IPS-18c (cell line): ENCODE data around the gene FBLN1.
"Not testable (repeated sequence)": the region's sequence is repeated elsewhere in the genome, so short reads cannot be mapped to it uniquely, and the experiment has no call there.

Source experiments
- H3K4me3 ChIP-seq: 2 replicates; pipeline ENCODE4 v1.7.0; 2013; ENCODE audit warnings: low read depth, mild to moderate bottlenecking, low read length, moderate library complexity; ENCODE audit not compliant: insufficient read depth
- H3K9me3 ChIP-seq: one replicate; pipeline ENCODE4 v1.6.1; 2013; ENCODE audit warnings: mild to moderate bottlenecking, low read length, moderate library complexity; ENCODE audit not compliant: control insufficient read depth, insufficient read depth

The FBLN1 gene, protein sequence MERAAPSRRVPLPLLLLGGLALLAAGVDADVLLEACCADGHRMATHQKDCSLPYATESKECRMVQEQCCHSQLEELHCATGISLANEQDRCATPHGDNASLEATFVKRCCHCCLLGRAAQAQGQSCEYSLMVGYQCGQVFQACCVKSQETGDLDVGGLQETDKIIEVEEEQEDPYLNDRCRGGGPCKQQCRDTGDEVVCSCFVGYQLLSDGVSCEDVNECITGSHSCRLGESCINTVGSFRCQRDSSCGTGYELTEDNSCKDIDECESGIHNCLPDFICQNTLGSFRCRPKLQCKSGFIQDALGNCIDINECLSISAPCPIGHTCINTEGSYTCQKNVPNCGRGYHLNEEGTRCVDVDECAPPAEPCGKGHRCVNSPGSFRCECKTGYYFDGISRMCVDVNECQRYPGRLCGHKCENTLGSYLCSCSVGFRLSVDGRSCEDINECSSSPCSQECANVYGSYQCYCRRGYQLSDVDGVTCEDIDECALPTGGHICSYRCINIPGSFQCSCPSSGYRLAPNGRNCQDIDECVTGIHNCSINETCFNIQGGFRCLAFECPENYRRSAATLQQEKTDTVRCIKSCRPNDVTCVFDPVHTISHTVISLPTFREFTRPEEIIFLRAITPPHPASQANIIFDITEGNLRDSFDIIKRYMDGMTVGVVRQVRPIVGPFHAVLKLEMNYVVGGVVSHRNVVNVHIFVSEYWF

DNA sequence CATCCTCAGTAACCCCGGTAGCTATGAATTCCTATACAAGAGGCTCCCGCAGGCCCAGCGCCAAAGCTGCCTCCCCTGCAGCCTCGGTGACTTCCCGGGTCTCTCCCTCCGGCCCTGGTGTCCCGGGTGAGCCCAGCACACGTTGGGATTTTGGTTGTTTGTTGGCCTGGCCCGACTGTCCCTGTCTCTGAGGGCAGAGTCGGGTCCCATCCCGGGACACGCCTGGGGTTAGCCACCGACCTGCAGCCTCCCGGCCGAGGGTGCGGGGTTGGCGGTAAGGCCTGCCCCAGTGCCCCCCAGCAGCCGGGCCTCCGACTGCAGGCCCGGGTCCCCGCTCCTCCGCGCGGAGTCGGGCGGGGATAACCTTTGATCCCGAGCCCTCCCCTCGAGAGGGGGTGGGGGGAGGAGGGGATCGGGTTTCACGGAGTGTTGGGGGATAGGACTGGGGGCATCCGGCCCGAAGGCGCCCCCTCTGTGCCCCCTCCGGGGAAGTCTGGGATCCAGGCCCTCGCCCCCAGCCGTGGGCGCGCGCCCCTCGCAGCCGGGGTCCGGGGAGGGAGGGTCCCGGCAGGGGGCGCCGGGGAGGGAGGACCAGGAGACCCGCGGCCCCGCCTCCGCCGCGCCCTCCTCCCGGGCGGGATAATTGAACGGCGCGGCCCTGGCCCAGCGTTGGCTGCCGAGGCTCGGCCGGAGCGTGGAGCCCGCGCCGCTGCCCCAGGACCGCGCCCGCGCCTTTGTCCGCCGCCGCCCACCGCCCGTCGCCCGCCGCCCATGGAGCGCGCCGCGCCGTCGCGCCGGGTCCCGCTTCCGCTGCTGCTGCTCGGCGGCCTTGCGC, at the start of gene FBLN1:
Gene FBLN1, plus strand, starts transcription at position 669 of the 835 bp plus-strand sequence. Its CDS starts 103 bp downstream, at position 772.
- H3K4me3 ChIP-seq: peak within 1 kb of the TSS; percentile 85

DNA sequence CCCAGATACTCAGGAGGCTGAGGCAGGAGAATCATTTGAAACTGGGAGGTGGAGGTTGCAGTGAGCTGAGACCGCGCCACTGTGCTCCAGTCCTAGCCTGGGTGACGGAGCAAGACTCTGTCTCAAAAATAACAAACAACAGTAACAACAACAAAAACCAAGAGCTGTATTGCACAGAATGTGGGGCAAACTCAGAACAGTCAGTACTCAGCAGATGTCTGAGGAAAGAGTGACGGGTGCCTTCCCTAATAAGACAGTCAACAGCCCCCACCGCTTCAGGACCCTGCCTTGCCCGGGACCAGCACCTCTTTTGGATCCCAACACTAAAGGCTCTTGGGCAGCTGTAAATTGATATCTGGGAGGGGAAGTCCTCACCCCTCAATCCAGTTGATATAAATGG, 48.9 kb upstream of the FBLN1 start:
- peaks cover 2% of the 10 kb centered on the region for H3K9me3 ChIP-seq
- H3K4me3 ChIP-seq: no peak overlapping the region

More for the DNA sequence above, at the start of gene FBLN1:
- H3K9me3 ChIP-seq: no peaks in the 10 kb centered on the region

DNA sequence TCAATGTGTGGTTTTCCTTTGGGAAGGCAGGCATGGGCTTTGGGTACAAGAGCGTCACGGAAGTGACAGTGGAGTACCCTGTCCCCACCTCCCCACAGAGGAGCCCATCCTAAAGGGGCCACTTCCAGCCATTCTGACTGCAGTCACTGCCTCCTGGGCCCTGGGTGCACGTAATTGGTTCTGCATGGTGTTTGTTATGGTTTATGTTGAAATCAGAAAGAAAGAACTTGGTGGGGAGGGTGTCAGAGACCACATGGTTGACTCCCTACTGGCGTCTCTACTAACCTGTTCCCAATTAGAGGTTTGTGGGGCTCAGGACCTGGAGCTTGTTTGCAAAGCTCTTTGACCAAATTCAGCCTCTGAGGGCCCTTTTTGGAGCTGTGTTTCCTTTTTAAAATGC, 48.4 kb upstream of the FBLN1 start:
- peaks cover 2% of the 10 kb centered on the region for H3K9me3 ChIP-seq
- no peak overlapping the region for H3K4me3 ChIP-seq

DNA sequence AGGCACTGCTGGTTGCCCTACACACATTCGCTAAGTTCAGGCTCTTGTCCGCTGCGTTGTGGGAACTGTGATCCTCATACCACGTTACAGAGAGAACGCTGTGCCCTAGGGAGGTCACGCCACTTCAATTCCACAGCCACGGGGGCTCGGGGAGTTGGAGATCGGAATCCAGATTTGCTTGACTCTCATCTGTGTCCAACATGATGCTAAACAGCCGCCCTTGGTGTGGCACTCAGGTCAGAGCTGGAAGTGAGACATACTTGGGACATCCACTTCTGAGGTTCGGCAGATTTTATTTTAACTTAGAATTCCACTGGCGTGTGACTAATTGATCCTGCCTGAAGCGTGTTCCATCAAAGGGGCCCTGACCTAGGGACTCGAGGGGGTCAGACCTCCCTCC, 47.5 kb upstream of the FBLN1 start:
- Histone ChIP-seq H3K9me3 (peaks cover 2% of the 10 kb centered on the region), H3K4me3 (no peak overlapping the region)

DNA sequence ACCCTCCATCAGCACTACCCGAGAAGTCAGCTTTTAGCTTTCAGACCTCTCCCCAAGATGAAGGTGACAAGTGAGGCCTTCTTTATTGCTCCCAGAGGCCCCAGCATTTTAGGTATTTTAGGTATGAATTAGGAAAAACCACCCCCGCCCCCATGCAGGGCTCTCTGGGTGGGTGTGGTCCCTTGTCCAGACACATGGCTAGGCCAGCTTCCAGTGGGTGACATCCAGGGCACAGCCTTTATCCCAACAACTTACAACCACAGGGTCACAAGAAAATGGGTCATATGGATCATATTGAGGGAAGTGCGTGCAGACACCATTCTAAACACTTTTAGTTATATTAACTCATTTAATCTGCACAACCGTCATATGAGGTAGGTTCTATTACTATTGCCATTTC, 47.1 kb upstream of the FBLN1 start:
- Histone ChIP-seq H3K4me3 (no peak overlapping the region), H3K9me3 (peaks cover 2% of the 10 kb centered on the region)

DNA sequence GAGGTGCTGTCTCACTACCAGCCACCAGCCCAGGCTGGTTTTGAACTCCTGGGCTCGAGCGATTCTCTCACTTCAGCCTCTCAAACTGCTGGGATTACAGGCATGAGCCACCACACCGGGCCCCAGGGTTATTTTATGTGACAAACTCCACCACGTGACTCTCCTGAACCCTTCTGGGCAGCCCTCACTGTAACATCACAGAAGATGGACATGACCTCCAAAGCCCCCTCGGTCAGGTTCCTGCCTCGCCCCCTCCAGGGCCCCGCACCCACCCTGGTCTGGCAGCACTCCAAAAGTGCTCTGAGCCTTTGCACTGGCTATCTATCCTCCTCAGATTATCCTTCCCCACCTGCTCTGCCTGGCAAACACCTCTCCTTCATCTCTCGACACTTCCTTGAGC, 45.9 kb upstream of the FBLN1 start:
- Histone ChIP-seq H3K9me3 (peaks cover 2% of the 10 kb centered on the region), H3K4me3 (no peak overlapping the region)

DNA sequence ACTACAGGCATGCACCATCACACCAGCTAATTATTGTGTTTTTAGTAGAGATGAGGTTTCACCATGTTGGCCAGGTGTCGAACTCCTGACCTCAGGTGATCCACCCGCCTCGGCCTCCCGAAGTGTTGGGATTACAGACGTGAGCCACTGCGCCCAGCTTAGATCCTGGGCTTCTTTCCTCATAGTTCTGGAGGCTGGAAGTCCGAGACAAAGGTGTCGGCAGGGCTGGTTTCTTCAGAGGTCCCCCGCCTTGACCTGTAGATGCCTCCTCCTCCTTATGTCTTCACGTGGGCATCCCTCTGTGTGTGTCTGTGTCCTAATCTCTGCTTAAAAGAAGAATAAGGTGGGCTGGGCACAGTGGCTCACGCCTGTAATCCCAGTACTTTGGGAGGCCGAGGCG, 44.2 kb upstream of the FBLN1 start:
- Histone ChIP-seq H3K9me3 (peaks cover 5% of the 10 kb centered on the region), H3K4me3 (no peak overlapping the region)

DNA sequence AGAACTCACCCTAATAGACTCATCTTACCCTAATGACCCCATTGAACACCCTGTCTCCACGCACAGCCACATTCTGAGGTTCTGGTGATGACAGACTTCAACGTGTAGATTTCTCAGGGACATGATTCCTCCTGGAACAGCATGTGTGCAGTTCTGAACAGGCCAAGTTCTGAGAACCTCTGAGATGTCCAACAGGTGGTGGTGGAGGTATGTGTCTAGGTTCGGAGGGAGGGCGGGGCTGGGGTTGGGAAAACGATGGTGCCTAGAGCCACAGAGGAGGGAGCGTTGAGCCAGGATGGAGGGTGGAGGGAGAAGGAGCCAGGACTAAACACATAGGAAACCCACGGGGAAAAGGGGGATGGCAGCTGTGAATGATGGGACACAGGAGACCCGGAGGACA, 43.4 kb upstream of the FBLN1 start:
- H3K9me3 ChIP-seq: peaks cover 5% of the 10 kb centered on the region
- no peak overlapping the region for H3K4me3 ChIP-seq

DNA sequence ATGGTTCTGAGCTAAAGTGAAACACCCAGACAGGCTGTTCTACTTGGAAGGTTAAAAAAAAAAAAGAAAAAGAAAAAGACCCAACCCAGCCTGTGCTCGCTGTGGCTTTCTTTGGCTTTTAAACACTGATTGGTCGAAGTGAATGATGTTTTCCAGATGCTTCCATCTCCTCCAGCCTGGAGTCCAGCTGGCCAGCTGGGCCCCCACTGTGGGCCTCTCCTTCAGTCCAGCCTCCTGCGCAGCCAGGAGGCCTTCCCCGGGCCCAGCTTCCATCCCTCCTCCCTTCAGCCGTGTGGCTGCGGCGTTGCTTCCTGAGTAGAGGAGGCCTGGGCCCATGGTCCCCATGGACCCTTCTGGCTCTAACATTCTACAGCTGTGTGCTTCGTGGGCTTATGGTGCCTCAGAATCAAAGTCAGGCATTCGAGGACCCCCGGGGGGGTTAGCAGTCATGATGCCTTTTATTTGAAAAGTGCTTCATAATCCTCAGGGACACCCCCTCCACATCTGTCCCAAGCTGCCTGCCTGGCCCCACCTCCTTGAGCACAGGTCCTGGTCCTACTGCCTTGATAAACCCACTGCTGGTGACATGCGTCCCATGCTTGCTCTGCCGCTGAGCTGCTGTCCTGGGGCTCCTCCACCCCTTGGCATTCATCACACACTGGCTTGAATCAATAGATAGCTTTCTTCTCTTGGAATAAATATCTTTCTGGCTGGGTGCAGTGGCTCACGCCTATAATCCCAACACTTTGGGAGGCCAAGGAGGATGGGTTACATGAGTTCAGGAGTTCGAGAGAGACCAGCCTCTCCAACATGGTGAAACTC, 42.2 kb upstream of the FBLN1 start:
- H3K4me3 ChIP-seq: no peak overlapping the region
- H3K9me3 ChIP-seq: peaks cover 5% of the 10 kb centered on the region

DNA sequence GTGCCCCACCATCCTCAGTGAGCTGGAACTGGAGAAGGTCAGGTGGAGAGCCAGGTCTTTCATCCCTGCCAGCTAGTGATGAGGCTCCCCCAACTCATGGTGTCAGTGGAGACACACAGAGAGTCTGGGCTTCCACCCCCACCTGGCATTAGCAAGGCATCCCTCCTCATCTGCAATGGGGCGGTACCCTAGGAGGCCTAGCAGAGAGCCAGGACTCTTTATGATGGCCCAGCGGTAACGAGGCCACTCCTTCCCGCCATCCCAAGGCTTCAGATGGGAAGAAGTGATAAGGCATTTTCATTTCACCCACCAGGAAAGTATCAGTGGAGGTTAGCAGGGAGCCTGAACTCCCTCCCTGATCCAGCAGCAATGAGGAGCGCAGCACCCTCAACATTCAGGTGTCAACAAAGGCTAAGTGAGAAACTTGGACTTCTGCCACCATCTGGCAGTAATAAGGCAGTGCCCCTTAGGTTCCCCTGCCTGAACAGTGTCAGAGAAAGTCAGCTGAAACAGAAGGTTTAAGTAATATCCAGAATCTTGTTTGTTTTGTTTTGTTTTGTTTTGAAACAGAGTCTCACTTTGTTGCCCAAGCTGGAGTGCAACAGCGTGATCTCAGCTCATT, 40.5 kb upstream of the FBLN1 start:
- peaks cover 3% of the 10 kb centered on the region for H3K9me3 ChIP-seq
- H3K4me3 ChIP-seq: no peak overlapping the region

DNA sequence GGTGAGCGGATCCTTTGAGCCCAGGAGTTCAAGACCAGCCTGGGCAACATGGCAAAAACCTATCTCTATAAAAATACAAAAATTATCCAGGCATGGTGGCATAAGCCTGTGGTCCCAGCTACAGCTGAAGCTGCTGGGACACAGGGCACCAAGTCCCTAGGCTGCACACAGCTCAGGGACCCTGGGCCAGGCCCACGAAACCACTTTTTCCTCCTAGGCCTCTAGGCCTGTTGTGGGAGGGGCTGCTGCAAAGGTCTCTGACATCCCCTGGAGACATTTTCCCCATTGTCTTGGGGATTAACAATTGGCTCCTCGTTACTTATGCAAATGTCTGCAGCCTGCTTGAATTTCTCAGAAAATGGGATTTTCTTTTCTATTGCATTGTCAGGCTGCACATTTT, 39.0 kb upstream of the FBLN1 start:
- H3K4me3 ChIP-seq, H3K9me3 ChIP-seq: not testable (repeated sequence)

DNA sequence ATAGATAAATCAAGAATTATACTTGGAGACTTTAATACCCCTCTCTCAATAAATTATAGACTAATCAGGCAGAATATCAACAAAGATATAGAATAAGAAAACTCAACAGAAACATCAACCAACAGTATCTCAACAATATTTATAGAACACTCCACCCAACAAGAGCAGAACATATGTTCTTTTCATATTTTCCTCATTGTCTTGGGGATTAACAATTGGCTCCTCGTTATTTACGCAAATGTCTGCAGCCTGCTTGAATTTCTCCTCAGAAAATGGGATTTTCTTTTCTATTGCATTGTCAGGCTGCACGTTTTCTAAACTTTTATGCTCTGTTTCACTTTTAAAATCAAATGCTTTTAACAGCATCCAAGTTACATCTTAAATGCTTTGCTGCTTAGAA, 37.0 kb upstream of the FBLN1 start:
- Histone ChIP-seq H3K4me3 (no peak overlapping the region), H3K9me3 (peaks cover 3% of the 10 kb centered on the region)

DNA sequence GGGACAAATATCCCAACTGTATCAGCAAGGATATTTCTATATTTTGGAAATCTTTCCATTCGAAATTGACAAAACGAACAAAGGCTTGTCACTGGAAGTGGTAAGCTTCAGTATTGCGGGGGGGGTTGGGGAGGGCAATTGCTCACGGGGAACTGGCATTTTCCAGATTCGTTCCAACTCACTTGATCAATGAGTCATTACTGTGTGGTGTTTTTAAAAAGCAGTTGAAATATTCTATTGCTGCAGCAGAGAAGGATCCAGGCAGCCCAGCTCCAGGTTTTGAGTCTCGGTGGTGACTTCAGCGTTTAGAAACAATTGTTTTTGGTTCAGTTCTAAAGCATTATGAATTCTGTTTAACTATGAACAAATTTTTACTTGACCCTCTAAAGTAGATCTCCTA, 33.8 kb upstream of the FBLN1 start:
- H3K9me3 ChIP-seq: no peaks in the 10 kb centered on the region
- H3K4me3 ChIP-seq: no peak overlapping the region

DNA sequence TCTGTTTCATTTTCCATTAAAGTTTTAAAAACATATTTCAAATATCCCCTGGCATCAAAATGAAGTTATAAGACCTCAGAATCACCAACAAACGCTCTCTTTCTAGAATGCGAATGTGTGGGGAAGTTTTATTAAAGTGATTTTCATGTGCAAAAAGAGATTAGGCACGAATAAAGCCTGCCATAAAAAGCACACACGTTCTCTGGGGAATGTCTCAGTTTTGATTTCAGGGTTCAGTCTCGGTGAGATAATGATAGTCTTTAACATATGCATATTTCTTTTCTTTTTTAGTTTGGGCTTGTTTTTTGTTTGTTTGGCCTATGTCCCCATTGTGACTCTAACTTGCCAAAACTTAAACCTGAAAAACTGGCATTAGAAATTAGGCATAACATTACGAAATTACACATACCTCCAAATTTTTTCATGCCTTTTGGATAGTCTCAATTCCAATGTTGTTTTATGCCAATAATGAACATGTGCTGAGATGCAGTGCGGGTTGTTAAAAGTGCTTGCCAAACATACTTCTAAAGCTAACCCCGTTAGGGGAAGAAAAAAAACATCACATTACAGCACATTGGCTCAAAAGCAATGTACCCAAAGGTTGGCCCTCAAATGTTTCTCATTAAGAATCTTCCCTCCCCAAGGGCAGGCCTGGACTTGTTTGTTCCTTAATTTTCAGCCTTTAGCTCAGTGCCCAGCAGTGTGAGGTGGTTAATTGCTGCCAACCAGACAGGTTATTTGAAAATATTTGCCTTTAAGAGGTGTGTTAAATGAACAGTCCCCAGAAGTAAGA, 33.2 kb upstream of the FBLN1 start:
- no peak overlapping the region for H3K4me3 ChIP-seq
- no peaks in the 10 kb centered on the region for H3K9me3 ChIP-seq

DNA sequence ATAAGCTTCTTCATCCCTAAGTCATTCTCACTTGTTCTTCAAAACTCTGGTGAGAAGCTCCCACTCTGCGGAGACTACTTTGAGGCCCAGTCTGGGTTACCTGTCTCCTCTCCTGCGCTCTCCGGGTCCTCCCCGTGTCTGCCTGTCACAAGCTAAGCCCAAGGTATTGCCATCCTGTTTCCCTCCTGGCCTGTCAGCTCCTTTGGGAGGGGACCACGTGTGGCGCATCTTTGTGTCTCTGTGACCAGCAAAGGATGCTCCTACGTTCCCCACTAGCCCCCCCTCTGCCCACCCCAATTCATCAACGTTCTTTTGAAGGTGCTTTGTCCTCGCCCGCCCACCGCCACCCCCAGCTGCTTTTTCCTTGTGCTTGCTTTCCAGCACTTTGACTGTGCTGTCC, 31.8 kb upstream of the FBLN1 start:
- H3K4me3 ChIP-seq: no peak overlapping the region

DNA sequence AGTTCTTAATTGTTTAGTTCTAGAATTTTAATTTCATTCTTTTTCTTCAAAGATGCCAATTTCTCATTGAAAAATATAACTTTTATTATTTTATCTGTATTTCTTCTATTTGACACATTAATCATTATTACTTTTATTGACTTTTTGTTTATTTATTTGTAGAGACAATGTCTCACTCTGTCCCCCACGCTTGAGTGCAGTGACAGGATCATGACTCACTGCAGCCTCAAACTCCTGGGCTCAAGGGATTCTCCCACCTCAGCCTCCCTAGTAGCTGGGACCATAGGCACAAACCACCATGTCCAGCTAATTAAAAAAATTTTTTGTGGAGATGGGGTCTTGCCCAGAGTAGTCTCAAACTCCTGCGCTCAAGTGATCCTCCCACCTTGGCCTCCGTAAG, 30.3 kb upstream of the FBLN1 start:
- no peaks in the 10 kb centered on the region for H3K9me3 ChIP-seq
- H3K4me3 ChIP-seq: no peak overlapping the region

More for the DNA sequence above, 31.8 kb upstream of the FBLN1 start:
- H3K9me3 ChIP-seq: no peaks in the 10 kb centered on the region
